Large intestine (tissue), 3 donors: ENCODE measurements around the gene PABPC1L. TPM values are rescaled to one million over a fixed set of nuclear protein-coding genes. Genes with fewer than 3 reads are reported as not detected.

Experiments
- DNase-seq, 2 donors: peaks; one replicate each; pipeline versions ENCODE4 v3.0.0 to v3.0.0-alpha.2; 2013
- H3K27ac ChIP-seq: one replicate; pipeline ENCODE4 v1.5.1; 2013; ENCODE audit warnings: low read length
- H3K27me3 ChIP-seq: 2 replicates; pipeline ENCODE4 v1.6.1; 2013; ENCODE audit warnings: low read length; ENCODE audit not compliant: control insufficient read depth, insufficient read depth
- H3K36me3 ChIP-seq: 2 replicates; pipeline ENCODE4 v1.6.1; 2013; ENCODE audit warnings: low read length; ENCODE audit not compliant: control insufficient read depth, insufficient read depth
- H3K4me1 ChIP-seq: one replicate; pipeline ENCODE4 v1.6.1; 2013; ENCODE audit warnings: low read length; ENCODE audit not compliant: control insufficient read depth, insufficient read depth
- H3K4me3 ChIP-seq: one replicate; pipeline ENCODE4 v1.5.1; 2013; ENCODE audit warnings: low read length
- H3K9me3 ChIP-seq: one replicate; pipeline ENCODE4 v1.6.1; 2013; ENCODE audit warnings: mild to moderate bottlenecking, low read depth, low read length, moderate library complexity; ENCODE audit not compliant: control insufficient read depth
- WGBS: methylation state at CpG from one replicate; pipeline ENCODE4 v1.1.5; 2013; ENCODE audit warnings: low lambda C conversion rate; ENCODE audit not compliant: insufficient coverage; 5-methylcytosine and 5-hydroxymethylcytosine counted together
- polyA plus RNA-seq: library from polyadenylated mRNA; unstranded; fragments of 120-200 nt; gene quantifications from one replicate; pipeline ENCODE4 v1.2.1, GENCODE V29; 2013

The PABPC1L gene
- polyA plus RNA-seq, 1 donor: 27.4 TPM

- no peaks in the 10 kb centered on the region for H3K9me3 ChIP-seq
- H3K4me3 ChIP-seq: no peak overlapping the region
- no peaks in the 10 kb centered on the region for H3K27me3 ChIP-seq
- WGBS: no CpG with 5 or more reads among the region's 5 CpGs
- H3K4me1 ChIP-seq: peaks cover 12% of the 10 kb centered on the region
- H3K27ac ChIP-seq: no peak overlapping the region
- DNase-seq: no peak
- peaks cover 35% of the 10 kb centered on the region for H3K36me3 ChIP-seq
These were observed 9.5 kb upstream of the PABPC1L start for GRCh38 chr20:44900231-44900854.

GRCh38 chr20:44901974-44902373 lies 7.9 kb upstream of the PABPC1L start:
- H3K27me3 ChIP-seq: no peaks in the 10 kb centered on the region
- no peak overlapping the region for H3K27ac ChIP-seq
- peaks cover 8% of the 10 kb centered on the region for H3K4me1 ChIP-seq
- peaks cover 50% of the 10 kb centered on the region for H3K36me3 ChIP-seq
- no peak overlapping the region for H3K4me3 ChIP-seq
- no peaks in the 10 kb centered on the region for H3K9me3 ChIP-seq
- no peak for DNase-seq
- no CpG with 5 or more reads among the region's 2 CpGs for WGBS

- Histone ChIP-seq H3K9me3 (no peaks in the 10 kb centered on the region), H3K4me3 (no peak overlapping the region), H3K4me1 (peaks cover 2% of the 10 kb centered on the region), H3K27me3 (no peaks in the 10 kb centered on the region), H3K36me3 (peaks cover 66% of the 10 kb centered on the region), H3K27ac (no peak overlapping the region)
- no peak for DNase-seq
- 80% methylated on average over 2 of the region's 5 CpGs for WGBS
These were observed 5.5 kb upstream of the PABPC1L start for GRCh38 chr20:44904377-44904776.

- Histone ChIP-seq H3K9me3 (no peaks in the 10 kb centered on the region), H3K4me1 (peaks cover 7% of the 10 kb centered on the region), H3K27ac (no peak overlapping the region), H3K36me3 (peaks cover 46% of the 10 kb centered on the region), H3K27me3 (no peaks in the 10 kb centered on the region), H3K4me3 (peak overlapping the region; percentile 58)
- DNase-seq: no peak
- no CpG with 5 or more reads among the region's 14 CpGs for WGBS
These were observed 631 bp upstream of the PABPC1L start for GRCh38 chr20:44908987-44909871.

- Histone ChIP-seq H3K36me3 (peaks cover 32% of the 10 kb centered on the region), H3K4me3 (peak overlapping the region; percentile 58), H3K9me3 (no peaks in the 10 kb centered on the region), H3K27me3 (no peaks in the 10 kb centered on the region), H3K27ac (no peak overlapping the region), H3K4me1 (peaks cover 7% of the 10 kb centered on the region)
- DNase-seq: no peak
- no CpG with 5 or more reads among the region's 17 CpGs for WGBS
These were observed 916 bp downstream of the PABPC1L start for GRCh38 chr20:44910690-44911262.

GRCh38 chr20:44911264-44911921 lies 1.5 kb downstream of the PABPC1L start:
- WGBS: 69% methylated on average over 5 of the region's 21 CpGs
- peaks cover 7% of the 10 kb centered on the region for H3K4me1 ChIP-seq

GRCh38 chr20:44912189-44912588 lies 2.3 kb downstream of the PABPC1L start:
- H3K4me3 ChIP-seq: no peak overlapping the region
- H3K9me3 ChIP-seq: no peaks in the 10 kb centered on the region
- no peak for DNase-seq
- peaks cover 19% of the 10 kb centered on the region for H3K36me3 ChIP-seq
- peaks cover 7% of the 10 kb centered on the region for H3K4me1 ChIP-seq
- no peaks in the 10 kb centered on the region for H3K27me3 ChIP-seq
- H3K27ac ChIP-seq: no peak overlapping the region
- WGBS: no CpG with 5 or more reads among the region's 2 CpGs

More at GRCh38 chr20:44911264-44911921, 1.5 kb downstream of the PABPC1L start:
- Histone ChIP-seq H3K36me3 (peaks cover 26% of the 10 kb centered on the region), H3K4me3 (no peak overlapping the region), H3K27me3 (no peaks in the 10 kb centered on the region), H3K27ac (no peak overlapping the region), H3K9me3 (no peaks in the 10 kb centered on the region)
- DNase-seq: peak; percentile 9 to 32

GRCh38 chr20:44914924-44915323 lies 5.1 kb downstream of the PABPC1L start:
- WGBS: no CpG with 5 or more reads among the region's 1 CpG
- no peak for DNase-seq
- peaks cover 8% of the 10 kb centered on the region for H3K36me3 ChIP-seq

GRCh38 chr20:44916586-44916985 lies 6.7 kb downstream of the PABPC1L start:
- H3K4me1 ChIP-seq: no peaks in the 10 kb centered on the region
- no peaks in the 10 kb centered on the region for H3K27me3 ChIP-seq
- H3K36me3 ChIP-seq: peaks cover 8% of the 10 kb centered on the region
- no peaks in the 10 kb centered on the region for H3K9me3 ChIP-seq
- no peak for DNase-seq
- H3K27ac ChIP-seq: no peak overlapping the region
- H3K4me3 ChIP-seq: no peak overlapping the region
- no CpG with 5 or more reads among the region's 12 CpGs for WGBS

More at GRCh38 chr20:44914924-44915323, 5.1 kb downstream of the PABPC1L start:
- no peak overlapping the region for H3K4me3 ChIP-seq
- H3K27me3 ChIP-seq: no peaks in the 10 kb centered on the region
- H3K9me3 ChIP-seq: no peaks in the 10 kb centered on the region
- no peak overlapping the region for H3K27ac ChIP-seq
- peaks cover 4% of the 10 kb centered on the region for H3K4me1 ChIP-seq

GRCh38 chr20:44917399-44917798 lies 7.5 kb downstream of the PABPC1L start:
- Histone ChIP-seq H3K4me3 (no peak overlapping the region), H3K27ac (no peak overlapping the region), H3K36me3 (peaks cover 8% of the 10 kb centered on the region), H3K9me3 (no peaks in the 10 kb centered on the region), H3K4me1 (no peaks in the 10 kb centered on the region), H3K27me3 (no peaks in the 10 kb centered on the region)
- DNase-seq: no peak
- WGBS: no CpG with 5 or more reads among the region's 2 CpGs
